Measurements from ENCODE around the gene TMEM101.
"Not testable (repeated sequence)": the region's sequence is repeated elsewhere in the genome, so short reads cannot be mapped to it uniquely, and the experiment has no call there.

The TMEM101 gene

GRCh38 chr17:43982171-43982570, 32.6 kb downstream of the TMEM101 start:
- H3K36me3 Mint-ChIP-seq (ENCODE audit: low read depth): no peaks in the 10 kb centered on the region
- no peak for DNase-seq (ENCODE audit: low spot score)
- no peak overlapping the region for H3K27ac Mint-ChIP-seq
- no peak overlapping the region for H3K4me3 Mint-ChIP-seq
- H3K27me3 Mint-ChIP-seq (ENCODE audit: low read depth): peaks cover 56% of the 10 kb centered on the region
- no peaks in the 10 kb centered on the region for H3K9me3 Mint-ChIP-seq
- H3K4me1 Mint-ChIP-seq (ENCODE audit: low read depth): no peaks in the 10 kb centered on the region

- Mint-ChIP-seq H3K9me3 (no peaks in the 10 kb centered on the region), H3K27me3 (ENCODE audit: low read depth) (peaks cover 45% of the 10 kb centered on the region), H3K4me3 (no peak overlapping the region), H3K36me3 (ENCODE audit: low read depth) (no peaks in the 10 kb centered on the region), H3K27ac (no peak overlapping the region), H3K4me1 (ENCODE audit: low read depth) (no peaks in the 10 kb centered on the region)
- no peak for DNase-seq (ENCODE audit: low spot score)
These were observed 35.1 kb downstream of the TMEM101 start for GRCh38 chr17:43979671-43980070.

- Mint-ChIP-seq H3K36me3 (ENCODE audit: low read depth) (no peaks in the 10 kb centered on the region), H3K4me1 (ENCODE audit: low read depth) (no peaks in the 10 kb centered on the region), H3K27ac (no peak overlapping the region), H3K9me3 (no peaks in the 10 kb centered on the region), H3K27me3 (ENCODE audit: low read depth) (peaks cover 42% of the 10 kb centered on the region), H3K4me3 (no peak overlapping the region)
- DNase-seq (ENCODE audit: low spot score): no peak
These were observed 35.8 kb downstream of the TMEM101 start for GRCh38 chr17:43979011-43979410.

DNA sequence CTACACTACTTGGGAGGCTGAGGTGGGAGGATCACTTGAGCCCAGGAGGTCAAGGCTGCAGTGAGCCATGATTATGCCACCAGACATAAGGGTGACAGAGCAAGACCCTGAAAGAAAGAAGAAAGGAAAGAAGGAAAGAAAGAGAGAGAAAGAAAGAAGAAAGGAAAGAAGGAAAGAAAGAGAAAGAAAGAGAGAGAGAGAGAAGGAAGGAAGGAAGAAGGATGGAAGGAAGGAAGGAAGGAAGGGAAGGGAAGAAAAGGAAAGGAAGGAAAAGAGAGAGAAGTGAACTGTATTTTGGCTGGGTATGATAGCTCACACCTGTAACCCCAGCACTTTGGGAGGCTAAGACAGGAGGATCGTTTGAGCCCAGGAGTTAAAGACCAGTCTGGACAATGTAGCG, 36.7 kb downstream of the TMEM101 start:
- H3K9me3 Mint-ChIP-seq: no peaks in the 10 kb centered on the region
- no peak for DNase-seq (ENCODE audit: low spot score)
- H3K27me3 Mint-ChIP-seq (ENCODE audit: low read depth): peaks cover 40% of the 10 kb centered on the region
- no peaks in the 10 kb centered on the region for H3K4me1 Mint-ChIP-seq (ENCODE audit: low read depth)
- H3K36me3 Mint-ChIP-seq (ENCODE audit: low read depth): no peaks in the 10 kb centered on the region
- H3K4me3 Mint-ChIP-seq: no peak overlapping the region
- H3K27ac Mint-ChIP-seq: no peak overlapping the region

GRCh38 chr17:43976963-43977837, 37.6 kb downstream of the TMEM101 start:
- no peak for DNase-seq (ENCODE audit: low spot score)
- no peak overlapping the region for H3K4me3 Mint-ChIP-seq
- no peaks in the 10 kb centered on the region for H3K4me1 Mint-ChIP-seq (ENCODE audit: low read depth)
- H3K27ac Mint-ChIP-seq: no peak overlapping the region
- no peaks in the 10 kb centered on the region for H3K36me3 Mint-ChIP-seq (ENCODE audit: low read depth)
- peaks cover 31% of the 10 kb centered on the region for H3K27me3 Mint-ChIP-seq (ENCODE audit: low read depth)
- no peaks in the 10 kb centered on the region for H3K9me3 Mint-ChIP-seq

GRCh38 chr17:43975898-43976297, 38.9 kb downstream of the TMEM101 start:
- H3K36me3 Mint-ChIP-seq (ENCODE audit: low read depth): no peaks in the 10 kb centered on the region
- H3K27me3 Mint-ChIP-seq (ENCODE audit: low read depth): peaks cover 22% of the 10 kb centered on the region
- H3K27ac Mint-ChIP-seq: no peak overlapping the region
- no peak for DNase-seq (ENCODE audit: low spot score)
- H3K4me3 Mint-ChIP-seq: no peak overlapping the region
- peaks cover 3% of the 10 kb centered on the region for H3K4me1 Mint-ChIP-seq (ENCODE audit: low read depth)
- no peaks in the 10 kb centered on the region for H3K9me3 Mint-ChIP-seq

DNA sequence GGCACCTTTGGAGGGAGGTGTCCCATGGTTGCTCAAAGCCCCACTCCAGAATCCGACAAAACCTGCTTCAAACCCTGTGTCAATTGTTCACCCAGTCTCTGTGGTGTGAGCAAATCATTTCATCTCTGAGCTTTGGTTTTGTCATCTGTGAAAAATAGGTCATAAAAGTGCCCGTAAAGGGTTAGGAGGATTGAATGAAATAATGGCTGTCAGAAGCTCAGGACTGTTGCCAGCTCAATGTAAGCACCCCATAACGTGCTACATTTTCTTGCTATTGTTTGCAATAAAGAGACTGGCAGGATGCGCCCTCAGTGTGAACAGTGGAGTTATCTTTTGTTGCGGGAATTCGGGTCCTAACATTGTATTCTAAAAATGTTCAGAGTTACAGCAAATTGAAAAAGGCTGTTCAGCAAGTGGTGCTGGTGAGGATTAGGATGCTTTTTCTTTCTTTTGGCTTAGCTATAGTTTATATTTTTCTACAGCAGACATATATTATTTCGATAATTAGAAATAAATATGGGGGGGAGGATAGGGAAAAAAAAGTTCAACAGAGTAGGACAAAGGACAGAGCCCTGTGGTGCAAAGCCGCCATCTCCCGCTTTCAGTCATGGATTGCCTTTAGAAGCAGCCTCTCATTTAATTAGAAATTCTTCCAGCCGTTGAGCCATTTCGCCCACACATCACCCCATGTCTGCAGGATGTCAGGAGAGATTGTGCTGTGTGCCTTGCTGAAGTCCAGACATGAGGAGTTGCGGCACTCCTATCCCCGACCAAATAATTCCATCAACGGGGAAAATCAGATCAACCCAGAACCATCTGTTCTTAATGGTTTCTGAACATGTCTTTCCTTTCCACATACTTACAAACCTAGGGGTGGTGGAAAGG, 40.1 kb downstream of the TMEM101 start:
- peaks cover 3% of the 10 kb centered on the region for H3K4me1 Mint-ChIP-seq (ENCODE audit: low read depth)
- no peak overlapping the region for H3K27ac Mint-ChIP-seq
- H3K27me3 Mint-ChIP-seq (ENCODE audit: low read depth): peaks cover 18% of the 10 kb centered on the region
- no peak for DNase-seq (ENCODE audit: low spot score)
- no peak overlapping the region for H3K4me3 Mint-ChIP-seq
- H3K36me3 Mint-ChIP-seq (ENCODE audit: low read depth): no peaks in the 10 kb centered on the region
- H3K9me3 Mint-ChIP-seq: no peaks in the 10 kb centered on the region

DNA sequence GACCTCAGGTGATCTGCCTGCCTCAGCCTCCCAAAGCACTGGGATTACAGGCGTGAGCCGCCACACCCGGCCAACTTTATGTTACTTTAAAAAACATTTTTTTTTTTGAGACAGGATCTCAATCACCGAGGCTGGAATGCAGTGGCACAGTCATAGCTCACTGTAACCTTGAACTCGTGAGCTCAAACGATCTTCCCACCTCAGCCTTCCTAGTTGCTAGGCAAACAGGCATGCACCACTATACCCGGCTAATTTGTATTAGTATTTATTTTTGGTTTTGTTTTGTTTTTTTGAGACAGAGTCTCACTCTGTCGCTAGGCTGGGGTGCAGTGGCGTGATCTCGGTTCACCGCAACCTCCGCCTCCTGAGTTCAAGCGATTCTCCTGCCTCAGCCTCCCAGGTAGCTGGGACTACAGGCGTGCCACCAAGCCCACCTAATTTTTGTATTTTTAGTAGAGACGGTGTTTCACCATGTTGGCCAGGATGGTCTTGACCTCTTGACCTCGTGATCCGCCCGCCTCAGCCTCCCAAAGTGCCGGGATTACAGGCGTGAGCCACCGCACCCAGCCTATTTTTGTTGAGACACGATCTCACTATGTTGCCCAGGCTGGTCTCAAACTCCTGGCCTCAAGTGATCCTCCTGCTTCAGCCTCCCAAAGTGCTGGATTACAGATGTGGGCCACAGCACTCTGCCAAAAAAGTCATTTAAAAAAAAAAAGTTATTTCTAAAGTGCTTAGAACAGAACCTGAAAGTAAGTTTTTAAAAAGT, 42.1 kb downstream of the TMEM101 start:
- not testable (repeated sequence) for H3K9me3 Mint-ChIP-seq; H3K27ac Mint-ChIP-seq; DNase-seq (ENCODE audit: low spot score); H3K4me1 Mint-ChIP-seq (ENCODE audit: low read depth); H3K4me3 Mint-ChIP-seq; H3K36me3 Mint-ChIP-seq (ENCODE audit: low read depth)
- H3K27me3 Mint-ChIP-seq (ENCODE audit: low read depth): peaks cover 14% of the 10 kb centered on the region

DNA sequence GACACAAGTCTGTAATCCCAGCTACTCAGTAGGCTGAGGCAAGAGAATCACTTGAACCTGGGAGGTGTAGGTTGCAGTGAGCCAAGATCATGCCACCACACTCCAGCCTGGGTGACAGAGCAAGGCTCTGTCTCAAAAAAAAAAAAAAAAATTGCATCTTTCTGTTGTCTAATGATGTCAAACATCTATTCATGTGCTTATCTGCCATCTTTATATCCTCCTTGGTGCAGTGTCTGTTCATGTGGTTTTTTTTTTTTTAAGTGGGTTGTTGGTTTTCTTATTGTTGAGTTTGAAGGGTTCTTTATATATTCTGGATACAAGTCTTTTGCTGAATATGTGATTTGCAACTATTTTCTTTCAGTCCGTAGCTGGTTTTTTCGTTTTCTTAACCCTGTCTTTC, 43.3 kb downstream of the TMEM101 start:
- not testable (repeated sequence) for H3K4me3 Mint-ChIP-seq; H3K4me1 Mint-ChIP-seq (ENCODE audit: low read depth); H3K27ac Mint-ChIP-seq; DNase-seq (ENCODE audit: low spot score); H3K27me3 Mint-ChIP-seq (ENCODE audit: low read depth); H3K9me3 Mint-ChIP-seq; H3K36me3 Mint-ChIP-seq (ENCODE audit: low read depth)

DNA sequence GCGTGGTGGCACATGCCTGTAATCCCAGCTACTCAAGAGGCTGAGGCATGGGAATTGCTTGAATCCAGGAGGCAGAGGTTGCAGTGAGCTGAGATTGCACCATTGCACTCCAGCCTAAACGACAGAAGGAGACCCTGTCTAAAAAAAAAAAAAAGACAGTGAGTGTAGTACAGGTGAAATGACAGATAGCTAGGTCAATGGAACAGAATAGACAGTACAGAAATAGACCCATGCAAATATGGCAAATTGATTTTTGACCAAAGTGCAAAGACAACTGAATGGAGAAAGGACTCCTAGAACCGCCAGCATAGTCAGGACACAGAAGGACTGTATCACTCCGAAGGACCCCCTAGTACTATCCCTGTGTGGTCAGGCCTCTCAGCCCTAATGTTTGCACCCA, 44.4 kb downstream of the TMEM101 start:
- Mint-ChIP-seq H3K36me3 (ENCODE audit: low read depth) (no peaks in the 10 kb centered on the region), H3K4me3 (no peak overlapping the region), H3K27ac (no peak overlapping the region), H3K9me3 (no peaks in the 10 kb centered on the region), H3K27me3 (ENCODE audit: low read depth) (peaks cover 10% of the 10 kb centered on the region), H3K4me1 (ENCODE audit: low read depth) (peaks cover 3% of the 10 kb centered on the region)
- DNase-seq (ENCODE audit: low spot score): no peak

DNA sequence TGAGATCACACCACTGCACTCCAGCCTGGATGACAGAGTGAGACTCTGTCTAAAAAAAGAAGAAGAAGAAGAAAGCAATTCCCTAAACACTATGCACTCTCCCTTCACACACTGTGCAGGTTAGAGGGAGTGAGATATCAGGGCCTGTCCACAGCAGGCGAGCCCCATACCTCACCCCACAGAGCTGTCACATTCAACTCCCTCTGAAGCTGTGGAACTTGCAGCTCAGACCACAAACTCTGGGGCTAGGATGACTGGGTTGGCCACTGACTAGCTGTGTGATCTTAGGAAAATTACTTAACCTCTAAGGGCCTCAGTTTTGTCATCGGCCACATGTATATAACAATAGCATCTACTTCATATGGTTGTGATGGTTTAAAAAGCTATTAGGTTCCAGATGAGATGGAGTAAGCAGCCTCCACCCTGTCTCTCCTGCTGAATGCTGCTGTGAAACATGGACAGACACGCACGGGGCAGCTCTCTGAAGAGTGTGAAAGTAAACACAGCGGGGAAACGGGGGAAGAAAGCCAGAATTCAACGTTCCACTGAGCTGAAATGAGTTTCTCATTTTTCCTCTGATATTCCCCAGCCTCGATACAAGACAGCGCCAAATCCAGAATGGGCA, 47.4 kb downstream of the TMEM101 start:
- no peak overlapping the region for H3K27ac Mint-ChIP-seq
- H3K4me1 Mint-ChIP-seq (ENCODE audit: low read depth): peaks cover 3% of the 10 kb centered on the region
- DNase-seq (ENCODE audit: low spot score): no peak
- H3K27me3 Mint-ChIP-seq (ENCODE audit: low read depth): peaks cover 8% of the 10 kb centered on the region
- H3K36me3 Mint-ChIP-seq (ENCODE audit: low read depth): no peaks in the 10 kb centered on the region
- H3K9me3 Mint-ChIP-seq: no peaks in the 10 kb centered on the region
- no peak overlapping the region for H3K4me3 Mint-ChIP-seq

GRCh38 chr17:43966276-43966675, 48.5 kb downstream of the TMEM101 start:
- Mint-ChIP-seq H3K36me3 (ENCODE audit: low read depth) (no peaks in the 10 kb centered on the region), H3K4me1 (ENCODE audit: low read depth) (no peaks in the 10 kb centered on the region), H3K27ac (no peak overlapping the region), H3K27me3 (ENCODE audit: low read depth) (peaks cover 9% of the 10 kb centered on the region), H3K4me3 (no peak overlapping the region), H3K9me3 (no peaks in the 10 kb centered on the region)
- DNase-seq (ENCODE audit: low spot score): no peak

GRCh38 chr17:43962479-43962878, 52.3 kb downstream of the TMEM101 start:
- no peaks in the 10 kb centered on the region for H3K9me3 Mint-ChIP-seq
- peaks cover 9% of the 10 kb centered on the region for H3K27me3 Mint-ChIP-seq (ENCODE audit: low read depth)
- no peak overlapping the region for H3K27ac Mint-ChIP-seq
- no peak for DNase-seq (ENCODE audit: low spot score)
- H3K36me3 Mint-ChIP-seq (ENCODE audit: low read depth): no peaks in the 10 kb centered on the region
- no peaks in the 10 kb centered on the region for H3K4me1 Mint-ChIP-seq (ENCODE audit: low read depth)
- H3K4me3 Mint-ChIP-seq: no peak overlapping the region
